Ectodermal cell (in vitro differentiated cells): Measurements from ENCODE around the gene ACAP3.

Experiments
- H3K27ac ChIP-seq: 2 replicates; pipeline ENCODE4 v1.7.0; 2013; ENCODE audit warnings: mild to moderate bottlenecking, low read depth, low read length; ENCODE audit not compliant: insufficient read depth, poor library complexity, severe bottlenecking
- H3K27me3 ChIP-seq: 2 replicates; pipeline ENCODE4 v1.7.0; 2013; ENCODE audit warnings: mild to moderate bottlenecking, low read length; ENCODE audit not compliant: insufficient read depth, control insufficient read depth, poor library complexity, severe bottlenecking
- H3K36me3 ChIP-seq: one replicate; pipeline ENCODE4 v1.7.0; 2013; ENCODE audit warnings: low read length; ENCODE audit not compliant: control insufficient read depth, insufficient read depth
- H3K4me1 ChIP-seq: one replicate; pipeline ENCODE4 v1.7.0; 2013; ENCODE audit warnings: low read length; ENCODE audit not compliant: control insufficient read depth, insufficient read depth
- H3K4me3 ChIP-seq: 2 replicates; pipeline ENCODE4 v1.7.0; 2013; ENCODE audit warnings: low read depth, low read length, control low read depth; ENCODE audit not compliant: insufficient read depth
- H3K9me3 ChIP-seq: 2 replicates; pipeline ENCODE4 v1.7.0; 2013; ENCODE audit warnings: mild to moderate bottlenecking, low read length, moderate library complexity; ENCODE audit not compliant: control insufficient read depth
- WGBS, 2 experiments: methylation state at CpG; one replicate each; pipeline ENCODE4 v1.1.7; 2013; ENCODE audit warnings: missing lambda C conversion rate in 2 of 2; 5-methylcytosine and 5-hydroxymethylcytosine counted together

The ACAP3 gene

GRCh38 chr1:1335283-1335682, 27.6 kb upstream of the ACAP3 start:
- Histone ChIP-seq H3K36me3 (no peaks in the 10 kb centered on the region), H3K4me1 (no peaks in the 10 kb centered on the region), H3K4me3 (no peak overlapping the region), H3K27ac (no peak overlapping the region), H3K27me3 (no peaks in the 10 kb centered on the region), H3K9me3 (no peaks in the 10 kb centered on the region)
- 93 to 94% methylated on average over 16 of the region's 16 CpGs for WGBS, 2 experiments

GRCh38 chr1:1334835-1335234, 27.1 kb upstream of the ACAP3 start:
- WGBS, 2 experiments = 57 to 60% methylated on average over 11 of the region's 11 CpGs
- H3K36me3 ChIP-seq = no peaks in the 10 kb centered on the region
- H3K9me3 ChIP-seq = no peaks in the 10 kb centered on the region
- no peaks in the 10 kb centered on the region for H3K4me1 ChIP-seq
- H3K27me3 ChIP-seq = no peaks in the 10 kb centered on the region
- no peak overlapping the region for H3K27ac ChIP-seq
- H3K4me3 ChIP-seq = no peak overlapping the region

- H3K4me3 ChIP-seq = no peak overlapping the region
- no peaks in the 10 kb centered on the region for H3K36me3 ChIP-seq
- H3K9me3 ChIP-seq = no peaks in the 10 kb centered on the region
- no peaks in the 10 kb centered on the region for H3K27me3 ChIP-seq
- whole genome bisulfite sequencing, 2 experiments = 93 to 94% methylated on average over 36 of the region's 36 CpGs
- no peaks in the 10 kb centered on the region for H3K4me1 ChIP-seq
- no peak overlapping the region for H3K27ac ChIP-seq
These were observed 26.0 kb upstream of the ACAP3 start for GRCh38 chr1:1333551-1334241.

GRCh38 chr1:1332774-1333480, 25.2 kb upstream of the ACAP3 start:
- H3K4me1 ChIP-seq = no peaks in the 10 kb centered on the region
- no peaks in the 10 kb centered on the region for H3K9me3 ChIP-seq
- no peak overlapping the region for H3K27ac ChIP-seq
- H3K36me3 ChIP-seq = no peaks in the 10 kb centered on the region
- H3K4me3 ChIP-seq = no peak overlapping the region
- H3K27me3 ChIP-seq = no peaks in the 10 kb centered on the region
- 92 to 94% methylated on average over 48 of the region's 48 CpGs for WGBS, 2 experiments

- H3K27me3 ChIP-seq = no peaks in the 10 kb centered on the region
- H3K36me3 ChIP-seq = no peaks in the 10 kb centered on the region
- 90 to 91% methylated on average over 57 of the region's 57 CpGs for WGBS, 2 experiments
- no peak overlapping the region for H3K4me3 ChIP-seq
- no peak overlapping the region for H3K27ac ChIP-seq
- no peaks in the 10 kb centered on the region for H3K9me3 ChIP-seq
- no peaks in the 10 kb centered on the region for H3K4me1 ChIP-seq
These were observed 24.5 kb upstream of the ACAP3 start for GRCh38 chr1:1332031-1332755.

GRCh38 chr1:1331068-1331965, 23.6 kb upstream of the ACAP3 start, which contains the start of gene TAS1R3:
Gene TAS1R3 (plus strand): TSS chr1:1331280. CDS start chr1:1331346, 66 bp downstream.
- Histone ChIP-seq H3K9me3 (no peaks in the 10 kb centered on the region), H3K4me1 (no peaks in the 10 kb centered on the region), H3K27ac (no peak within 1 kb of the TSS), H3K36me3 (no peaks in the 10 kb centered on the region), H3K27me3 (no peaks in the 10 kb centered on the region), H3K4me3 (no peak within 1 kb of the TSS)
- 84 to 86% methylated on average over 41 of the region's 41 CpGs for WGBS, 2 experiments

GRCh38 chr1:1330366-1331067, 22.8 kb upstream of the ACAP3 start:
- WGBS, 2 experiments = 88 to 89% methylated on average over 15 of the region's 15 CpGs
- Histone ChIP-seq H3K4me1 (peaks cover 2% of the 10 kb centered on the region), H3K9me3 (no peaks in the 10 kb centered on the region), H3K27ac (no peak overlapping the region), H3K27me3 (no peaks in the 10 kb centered on the region), H3K36me3 (no peaks in the 10 kb centered on the region), H3K4me3 (no peak overlapping the region)

- WGBS, 2 experiments = 95% methylated on average over 58 of the region's 58 CpGs
- Histone ChIP-seq H3K9me3 (no peaks in the 10 kb centered on the region), H3K27ac (no peak overlapping the region)
These were observed 21.8 kb upstream of the ACAP3 start for GRCh38 chr1:1329304-1330210.

More at GRCh38 chr1:1329304-1330210, 21.8 kb upstream of the ACAP3 start:
- H3K27me3 ChIP-seq = no peaks in the 10 kb centered on the region
- H3K4me1 ChIP-seq = peaks cover 4% of the 10 kb centered on the region
- no peak overlapping the region for H3K4me3 ChIP-seq
- no peaks in the 10 kb centered on the region for H3K36me3 ChIP-seq
